ENCODE results near the gene SDC1. TPM values are rescaled to one million over a fixed set of nuclear protein-coding genes. Genes with fewer than 3 reads are reported as not detected.
A peak's percentile ranks its signal among the peaks of the same experiment; 100 is the strongest.
"Not testable (repeated sequence)": the region's sequence is repeated elsewhere in the genome, so short reads cannot be mapped to it uniquely, and the experiment has no call there.

SDC1 gene
- 29.4 and 29.8 TPM in 2 replicates for polyA plus RNA-seq (2014; cell fraction: cytosol; rRNA removed)
- 14.4 and 15.9 TPM in 2 replicates for polyA plus RNA-seq (2014; cell fraction: nucleus; rRNA removed)

- DNase-seq (ENCODE audit: low spot score) = peak; percentile 45
Observed at GRCh38 chr2:20224716-20225293, at the start of gene SDC1. Gene SDC1 (minus strand): TSS chr2:20225130. CDS start chr2:20224867, 263 bp downstream.

GRCh38 chr2:20273042-20273441, 48.1 kb upstream of the SDC1 start:
- DNase-seq (ENCODE audit: low spot score) = no peak

- not testable (repeated sequence) for DNase-seq (ENCODE audit: low spot score)
Observed at GRCh38 chr2:20268317-20268716, 43.4 kb upstream of the SDC1 start.

GRCh38 chr2:20267529-20267928, 42.6 kb upstream of the SDC1 start:
- no peak for DNase-seq (ENCODE audit: low spot score)

- DNase-seq (ENCODE audit: low spot score) = no peak
Observed at GRCh38 chr2:20264629-20265028, 39.7 kb upstream of the SDC1 start.

- no peak for DNase-seq (ENCODE audit: low spot score)
Observed at GRCh38 chr2:20257411-20257810, 32.5 kb upstream of the SDC1 start.

- DNase-seq (ENCODE audit: low spot score) = no peak
Observed at GRCh38 chr2:20254731-20255130, 29.8 kb upstream of the SDC1 start.

- no peak for DNase-seq (ENCODE audit: low spot score)
Observed at GRCh38 chr2:20250436-20250835, 25.5 kb upstream of the SDC1 start.

- DNase-seq (ENCODE audit: low spot score) = no peak
Observed at GRCh38 chr2:20249170-20249569, 24.2 kb upstream of the SDC1 start.

- DNase-seq (ENCODE audit: low spot score) = no peak
Observed at GRCh38 chr2:20247084-20247483, 22.2 kb upstream of the SDC1 start.

GRCh38 chr2:20243637-20244036, 18.7 kb upstream of the SDC1 start:
- not testable (repeated sequence) for DNase-seq (ENCODE audit: low spot score)

GRCh38 chr2:20242727-20243377, 17.9 kb upstream of the SDC1 start:
- no peak for DNase-seq (ENCODE audit: low spot score)

GRCh38 chr2:20241973-20242726, 17.2 kb upstream of the SDC1 start:
- no peak for DNase-seq (ENCODE audit: low spot score)

- DNase-seq (ENCODE audit: low spot score) = not testable (repeated sequence)
Observed at GRCh38 chr2:20240291-20240690, 15.4 kb upstream of the SDC1 start.

GRCh38 chr2:20236496-20236895, 11.6 kb upstream of the SDC1 start:
- DNase-seq (ENCODE audit: low spot score) = no peak

- DNase-seq (ENCODE audit: low spot score) = no peak
Observed at GRCh38 chr2:20235655-20236305, 10.8 kb upstream of the SDC1 start.

- DNase-seq (ENCODE audit: low spot score) = not testable (repeated sequence)
Observed at GRCh38 chr2:20234597-20234996, 9.7 kb upstream of the SDC1 start.

GRCh38 chr2:20232837-20233207, 7.9 kb upstream of the SDC1 start:
- no peak for DNase-seq (ENCODE audit: low spot score)

GRCh38 chr2:20231598-20232026, 6.7 kb upstream of the SDC1 start:
- DNase-seq (ENCODE audit: low spot score) = no peak

GRCh38 chr2:20231159-20231558, 6.2 kb upstream of the SDC1 start:
- DNase-seq (ENCODE audit: low spot score) = no peak

GRCh38 chr2:20230114-20230425, 5.1 kb upstream of the SDC1 start:
- DNase-seq (ENCODE audit: low spot score) = no peak

Data from SK-N-DZ (cell line).